Testis (tissue), 3 donors: ENCODE measurements around the gene CREB3L4. TPM values are rescaled to one million over a fixed set of nuclear protein-coding genes. Genes with fewer than 3 reads are reported as not detected.

Experiments
- DNase-seq: peaks from one replicate; pipeline ENCODE4 v3.0.0-alpha.2; 2019
- H3K27ac ChIP-seq, 2 donors: fragments of 200-600 bp; sonication (generic); one replicate each; pipeline ENCODE4 v1.5.1; 2019
- H3K27me3 ChIP-seq: fragments of 200-600 bp; sonication (generic); one replicate; pipeline ENCODE4 v1.5.1; 2019
- H3K36me3 ChIP-seq: fragments of 200-600 bp; sonication (generic); one replicate; pipeline ENCODE4 v1.5.1; 2017; ENCODE audit warnings: low read depth; ENCODE audit errors: missing control alignments
- H3K4me1 ChIP-seq: fragments of 200-600 bp; sonication (generic); one replicate; pipeline ENCODE4 v1.5.1; 2019
- H3K4me3 ChIP-seq, 2 donors: fragments of 200-600 bp; sonication (generic); one replicate each; pipeline ENCODE4 v1.5.1; 2017 to 2019
- H3K9me3 ChIP-seq: fragments of 200-600 bp; sonication (generic); one replicate; pipeline ENCODE4 v1.5.1; 2017
- POLR2A ChIP-seq: fragments of 450-650 bp; IDR thresholded peaks from one replicate; pipeline ENCODE4 v1.6.1; 2017; ENCODE audit warnings: antibody characterized with exemption, mild to moderate bottlenecking, moderate library complexity
- WGBS, 2 donors: methylation state at CpG; one replicate each; pipeline ENCODE4 v1.1.5; 2018; 5-methylcytosine and 5-hydroxymethylcytosine counted together
- intact Hi-C: fragments of 100-400 bp; cut with DNase I; formaldehyde crosslinking; loops from one replicate; pipeline ENCODE4 v1.15.1; 2023; ENCODE audit warnings: low total_unique reads
- polyA plus RNA-seq: library from polyadenylated mRNA; stranded (reverse); fragments of 350-450 nt; fragmentation: Illumina TruSeq; extraction: RNeasy Lipid Tissue Mini Kit (QIAGEN cat#74804); gene quantifications from one replicate; pipeline ENCODE4 v1.2.3, GENCODE V29; 2014; ENCODE audit warnings: low read depth, low replicate concordance; ENCODE audit not compliant: insufficient read depth
- total RNA-seq, 2 donors: library from RNA; depleted of rRNA; stranded (reverse); fragments of >200 nt; gene quantifications; one replicate each; pipeline ENCODE4 v1.2.3, GENCODE V29; 2016
- TF ChIP-seq, protein P1 (sequence below), 3 experiments: fragments of 450-650 bp in 2 of 3; fragments of 200-600 bp in 1 of 3; sonication (generic) in 1 of 3; IDR thresholded peaks; one replicate each; pipeline ENCODE4 v1.5.1; 2016 to 2019; ENCODE audit warnings: antibody characterized with exemption in 3 of 3, mild to moderate bottlenecking in 2 of 3, moderate library complexity in 1 of 3

The CREB3L4 gene
- total and polyA plus RNA-seq, 3 donors from 2014 or later = 15.6 to 24.6 (median 22.2) TPM

DNA sequence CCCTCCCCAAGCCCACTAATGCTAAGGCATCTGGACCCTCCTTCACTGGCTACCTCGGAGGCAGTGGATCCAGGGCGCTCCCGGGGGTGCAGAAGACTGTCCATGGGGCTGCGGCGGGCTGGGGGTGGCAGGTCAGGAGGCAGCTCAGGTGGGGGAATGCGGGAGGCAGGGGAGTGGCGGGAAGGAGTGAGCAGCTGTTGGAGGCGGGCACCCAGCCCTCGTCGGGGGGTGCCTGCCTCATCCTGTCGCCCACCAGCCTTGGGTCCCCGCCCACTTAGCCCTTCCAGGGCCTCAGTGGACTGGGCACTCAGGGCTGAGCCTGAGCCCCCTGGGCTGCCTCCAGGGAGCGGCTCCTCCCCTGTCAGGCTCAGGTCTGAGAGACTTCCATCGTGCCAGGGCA is 34.3 kb upstream of the CREB3L4 start:
- 80 to 92% methylated on average over 2 to 14 of the region's 14 CpGs for WGBS, 2 donors
- no peaks in the 10 kb centered on the region for H3K36me3 ChIP-seq

DNA sequence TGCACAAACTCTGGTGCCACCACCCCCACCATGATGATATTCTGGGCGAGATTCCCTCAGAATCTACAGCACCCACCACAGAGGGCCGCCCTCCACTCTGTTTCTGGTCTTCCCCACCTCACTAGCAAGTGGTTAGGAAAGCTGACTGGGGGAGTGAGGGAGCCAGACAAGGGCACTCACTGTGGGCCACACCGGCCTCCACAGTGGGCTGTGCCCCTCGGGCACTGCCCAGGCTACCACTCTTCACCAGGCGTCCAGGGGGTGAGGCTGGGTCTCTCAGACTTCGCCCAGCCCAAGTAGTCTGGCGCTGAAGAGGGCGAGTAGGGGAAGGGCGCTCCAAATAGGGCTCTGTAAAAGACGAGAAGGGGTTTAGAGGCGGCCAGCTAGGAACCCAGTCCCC is 33.7 kb upstream of the CREB3L4 start:
- no peak for DNase-seq
- 95 to 96% methylated on average over 10 to 11 of the region's 11 CpGs for WGBS, 2 donors
- H3K27ac ChIP-seq = no peak overlapping the region
- intact Hi-C loops = no loop called here
- H3K36me3 ChIP-seq = no peaks in the 10 kb centered on the region
- no peak overlapping the region for H3K4me3 ChIP-seq
- H3K27me3 ChIP-seq = no peaks in the 10 kb centered on the region
- no peaks in the 10 kb centered on the region for H3K9me3 ChIP-seq
- H3K4me1 ChIP-seq = no peaks in the 10 kb centered on the region
- TF ChIP-seq, protein P1, sequence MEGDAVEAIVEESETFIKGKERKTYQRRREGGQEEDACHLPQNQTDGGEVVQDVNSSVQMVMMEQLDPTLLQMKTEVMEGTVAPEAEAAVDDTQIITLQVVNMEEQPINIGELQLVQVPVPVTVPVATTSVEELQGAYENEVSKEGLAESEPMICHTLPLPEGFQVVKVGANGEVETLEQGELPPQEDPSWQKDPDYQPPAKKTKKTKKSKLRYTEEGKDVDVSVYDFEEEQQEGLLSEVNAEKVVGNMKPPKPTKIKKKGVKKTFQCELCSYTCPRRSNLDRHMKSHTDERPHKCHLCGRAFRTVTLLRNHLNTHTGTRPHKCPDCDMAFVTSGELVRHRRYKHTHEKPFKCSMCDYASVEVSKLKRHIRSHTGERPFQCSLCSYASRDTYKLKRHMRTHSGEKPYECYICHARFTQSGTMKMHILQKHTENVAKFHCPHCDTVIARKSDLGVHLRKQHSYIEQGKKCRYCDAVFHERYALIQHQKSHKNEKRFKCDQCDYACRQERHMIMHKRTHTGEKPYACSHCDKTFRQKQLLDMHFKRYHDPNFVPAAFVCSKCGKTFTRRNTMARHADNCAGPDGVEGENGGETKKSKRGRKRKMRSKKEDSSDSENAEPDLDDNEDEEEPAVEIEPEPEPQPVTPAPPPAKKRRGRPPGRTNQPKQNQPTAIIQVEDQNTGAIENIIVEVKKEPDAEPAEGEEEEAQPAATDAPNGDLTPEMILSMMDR (IDR thresholded peaks at IDR 0.05) = no peak
- TF ChIP-seq POLR2A = no peak

More for the DNA sequence above, 34.3 kb upstream of the CREB3L4 start:
- no peaks in the 10 kb centered on the region for H3K9me3 ChIP-seq
- no peaks in the 10 kb centered on the region for H3K27me3 ChIP-seq
- H3K4me3 ChIP-seq = no peak overlapping the region
- no peak overlapping the region for H3K27ac ChIP-seq
- TF ChIP-seq, protein P1 (IDR thresholded peaks at IDR 0.05) = no peak
- no peak for TF ChIP-seq POLR2A
- no peaks in the 10 kb centered on the region for H3K4me1 ChIP-seq
- DNase-seq = no peak
- intact Hi-C loops = no loop called here

DNA sequence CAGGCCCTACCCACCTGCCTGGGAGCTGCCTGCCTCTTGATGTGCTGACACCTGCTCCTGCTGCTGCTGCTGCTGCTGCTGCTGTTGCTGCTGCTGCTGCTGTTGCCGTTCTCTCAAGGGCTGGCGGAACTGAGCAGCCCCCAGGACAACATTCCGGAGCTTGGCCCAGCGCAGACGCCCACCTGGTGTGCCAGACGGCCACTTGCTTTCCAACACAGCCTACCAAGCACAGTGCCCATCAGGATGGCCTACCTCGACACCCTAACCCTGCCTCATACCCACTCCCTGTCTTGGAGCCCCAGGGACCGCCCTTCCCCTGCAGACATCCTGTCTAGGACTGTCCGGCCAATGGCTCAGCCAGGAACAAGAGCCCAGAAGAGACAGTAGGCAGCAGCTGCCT is 33.0 kb upstream of the CREB3L4 start:
- intact Hi-C loops = no loop called here
- Histone ChIP-seq H3K9me3 (no peaks in the 10 kb centered on the region), H3K27ac (no peak overlapping the region), H3K4me3 (no peak overlapping the region), H3K4me1 (no peaks in the 10 kb centered on the region), H3K36me3 (no peaks in the 10 kb centered on the region), H3K27me3 (no peaks in the 10 kb centered on the region)
- WGBS, 2 donors = 95% methylated on average over 8 to 9 of the region's 9 CpGs
- no peak for DNase-seq
- TF ChIP-seq, protein P1 (IDR thresholded peaks at IDR 0.05) = no peak
- TF ChIP-seq POLR2A = no peak

DNA sequence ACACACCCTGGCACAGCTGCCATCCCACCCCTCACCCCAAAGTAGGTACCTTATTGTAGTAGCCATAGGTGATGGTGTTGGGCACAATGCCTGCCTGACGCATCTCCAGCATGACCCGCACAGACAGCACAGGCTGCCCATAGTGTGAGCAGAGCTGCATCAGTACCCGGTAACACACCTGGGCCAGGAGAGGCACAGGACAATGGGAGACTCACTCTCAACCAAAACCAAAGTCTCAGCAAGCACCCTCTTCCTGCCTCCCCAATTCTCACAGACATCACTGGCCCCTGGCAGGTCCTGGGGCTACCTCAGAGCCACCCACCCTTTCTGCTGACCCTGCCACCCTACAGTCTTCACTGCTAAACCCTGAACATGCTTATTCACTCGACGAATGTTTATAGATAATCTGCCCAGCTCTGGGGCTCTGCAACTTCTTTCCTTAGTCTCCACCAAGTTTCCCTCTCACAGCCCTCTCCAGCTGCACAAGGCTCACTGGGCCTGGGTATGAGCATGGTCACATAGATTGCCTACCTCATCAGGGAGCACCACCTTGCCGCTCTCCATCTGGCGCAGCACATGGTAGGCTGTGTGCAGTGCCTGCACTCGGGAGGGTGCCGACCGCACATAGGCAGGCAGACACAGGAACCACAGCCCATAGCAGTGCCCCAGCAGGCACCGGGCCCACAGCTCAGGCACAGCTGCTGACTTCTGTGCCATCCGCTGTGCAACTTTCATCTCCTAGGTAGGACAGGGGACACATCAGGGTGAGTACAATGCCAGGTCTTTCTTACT is 31.5 kb upstream of the CREB3L4 start:
- intact Hi-C loops = no loop called here
- TF ChIP-seq POLR2A = no peak
- TF ChIP-seq, protein P1 (IDR thresholded peaks at IDR 0.05) = no peak

DNA sequence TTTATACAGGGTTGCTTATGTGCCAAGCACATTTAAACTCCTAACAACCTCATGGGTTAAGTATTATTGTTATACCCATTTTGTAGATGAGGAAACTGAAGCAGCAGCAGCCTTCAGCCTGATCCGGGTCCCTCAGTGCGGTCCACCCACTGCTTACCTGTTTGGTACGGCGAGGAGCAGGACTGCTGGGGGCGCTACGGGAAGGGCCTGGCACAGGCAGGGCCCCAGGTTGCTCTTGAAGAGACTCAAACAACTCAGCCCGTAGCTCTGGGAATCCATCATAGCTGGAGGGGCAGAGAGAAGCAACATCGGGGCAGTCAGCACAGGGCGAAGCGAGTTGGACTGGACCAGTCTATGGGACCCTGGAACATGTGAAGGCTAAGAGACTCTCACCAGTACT is 30.4 kb upstream of the CREB3L4 start:
- H3K36me3 ChIP-seq = no peaks in the 10 kb centered on the region
- intact Hi-C loops = no loop called here
- 94 to 96% methylated on average over 10 of the region's 10 CpGs for WGBS, 2 donors
- H3K4me3 ChIP-seq = no peak overlapping the region
- H3K4me1 ChIP-seq = no peaks in the 10 kb centered on the region
- no peaks in the 10 kb centered on the region for H3K9me3 ChIP-seq
- H3K27ac ChIP-seq = no peak overlapping the region
- no peak for DNase-seq
- H3K27me3 ChIP-seq = no peaks in the 10 kb centered on the region
- TF ChIP-seq, protein P1 (IDR thresholded peaks at IDR 0.05) = no peak
- no peak for TF ChIP-seq POLR2A

More for the DNA sequence above, 31.5 kb upstream of the CREB3L4 start:
- no peaks in the 10 kb centered on the region for H3K4me1 ChIP-seq
- H3K36me3 ChIP-seq = no peaks in the 10 kb centered on the region
- H3K27me3 ChIP-seq = no peaks in the 10 kb centered on the region
- H3K27ac ChIP-seq = no peak overlapping the region
- H3K9me3 ChIP-seq = no peaks in the 10 kb centered on the region
- H3K4me3 ChIP-seq = no peak overlapping the region
- no peak for DNase-seq
- 95 to 96% methylated on average over 10 to 12 of the region's 12 CpGs for WGBS, 2 donors
